Fibroblast of mammary gland (primary cell): ENCODE measurements around the gene RNF17.

Source experiments
- DNase-seq: peaks from one replicate; pipeline ENCODE4 v3.0.0-alpha.2; 2010; ENCODE audit warnings: low read depth
- H3K4me3 ChIP-seq: 2 replicates; pipeline ENCODE4 v1.5.1; 2011; ENCODE audit warnings: low read depth, mild to moderate bottlenecking, low read length, moderate library complexity; ENCODE audit not compliant: control insufficient read depth
- TF ChIP-seq, protein P1 (sequence below): conservative IDR thresholded peaks from 2 replicates; pipeline ENCODE4 v1.5.1; 2011; ENCODE audit warnings: low read depth, low read length, inconsistent platforms; ENCODE audit not compliant: control insufficient read depth, insufficient read depth

RNF17 gene

GRCh38 chr13:24868874-24869273 is 104.9 kb downstream of the RNF17 start:
- no peak for DNase-seq
- H3K4me3 ChIP-seq, result no peak overlapping the region
- TF ChIP-seq, protein P1, sequence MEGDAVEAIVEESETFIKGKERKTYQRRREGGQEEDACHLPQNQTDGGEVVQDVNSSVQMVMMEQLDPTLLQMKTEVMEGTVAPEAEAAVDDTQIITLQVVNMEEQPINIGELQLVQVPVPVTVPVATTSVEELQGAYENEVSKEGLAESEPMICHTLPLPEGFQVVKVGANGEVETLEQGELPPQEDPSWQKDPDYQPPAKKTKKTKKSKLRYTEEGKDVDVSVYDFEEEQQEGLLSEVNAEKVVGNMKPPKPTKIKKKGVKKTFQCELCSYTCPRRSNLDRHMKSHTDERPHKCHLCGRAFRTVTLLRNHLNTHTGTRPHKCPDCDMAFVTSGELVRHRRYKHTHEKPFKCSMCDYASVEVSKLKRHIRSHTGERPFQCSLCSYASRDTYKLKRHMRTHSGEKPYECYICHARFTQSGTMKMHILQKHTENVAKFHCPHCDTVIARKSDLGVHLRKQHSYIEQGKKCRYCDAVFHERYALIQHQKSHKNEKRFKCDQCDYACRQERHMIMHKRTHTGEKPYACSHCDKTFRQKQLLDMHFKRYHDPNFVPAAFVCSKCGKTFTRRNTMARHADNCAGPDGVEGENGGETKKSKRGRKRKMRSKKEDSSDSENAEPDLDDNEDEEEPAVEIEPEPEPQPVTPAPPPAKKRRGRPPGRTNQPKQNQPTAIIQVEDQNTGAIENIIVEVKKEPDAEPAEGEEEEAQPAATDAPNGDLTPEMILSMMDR, result no peak

DNA sequence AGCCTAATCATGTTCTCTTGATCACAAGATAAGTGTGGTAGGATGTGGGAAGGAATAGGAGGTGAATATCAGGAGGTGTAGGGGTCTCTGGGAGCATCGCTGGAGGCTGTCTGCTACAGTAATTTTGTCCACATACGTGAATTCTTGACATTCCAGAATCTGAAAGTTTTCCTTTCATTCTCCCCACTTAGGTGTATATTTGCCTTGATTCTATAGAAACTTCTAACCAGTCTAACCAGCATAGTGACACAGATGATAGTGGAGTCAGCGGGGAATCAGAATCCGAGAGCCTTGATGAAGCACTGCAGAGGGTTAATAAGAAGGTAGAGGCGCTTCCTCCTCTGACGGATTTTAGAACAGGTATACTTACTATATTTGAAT is 106.4 kb downstream of the RNF17 start:
- DNase-seq, result no peak
- H3K4me3 ChIP-seq, result no peak overlapping the region
- TF ChIP-seq, protein P1, result no peak

DNA sequence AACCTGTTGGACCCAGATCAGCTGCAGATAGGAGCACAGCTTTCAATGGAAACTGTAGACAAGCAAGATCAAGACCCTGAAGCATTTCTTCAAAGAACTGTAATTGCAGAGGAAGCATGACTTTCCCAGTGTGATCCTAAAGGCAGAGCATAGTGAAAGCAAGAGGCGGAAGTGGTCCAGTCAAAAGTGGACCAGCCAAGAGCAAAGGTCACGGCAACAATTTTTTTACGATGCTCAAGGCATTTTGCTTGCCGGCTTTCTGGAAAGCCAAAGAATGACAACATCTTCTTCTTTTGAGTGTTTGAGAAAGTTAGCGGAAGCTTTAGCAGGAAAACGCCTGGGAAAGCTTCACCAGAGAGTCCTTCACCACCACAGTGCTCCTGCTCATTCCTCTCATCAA is 111.6 kb downstream of the RNF17 start:
- TF ChIP-seq, protein P1, result no peak
- no peak for DNase-seq
- no peak overlapping the region for H3K4me3 ChIP-seq

DNA sequence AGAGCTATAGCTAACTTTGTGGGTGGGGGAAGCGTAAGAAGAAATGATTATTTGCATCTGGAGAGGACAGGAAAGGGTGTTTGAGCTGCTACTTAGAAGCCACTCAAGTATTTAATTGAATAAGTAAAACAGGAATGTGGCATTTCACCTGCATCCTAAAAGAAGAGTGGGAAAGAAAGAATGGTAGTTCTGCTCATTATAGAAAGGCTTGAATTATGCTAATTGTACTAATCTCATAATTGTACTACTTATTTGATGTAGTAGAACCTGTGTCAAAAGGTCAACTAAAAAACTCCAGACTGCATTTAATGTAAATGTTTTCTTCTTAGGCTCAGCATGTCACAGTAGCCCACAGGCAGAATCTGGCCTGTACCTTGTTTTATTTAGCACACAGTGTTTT is 113.6 kb downstream of the RNF17 start:
- DNase-seq, result no peak

GRCh38 chr13:24878340-24878739 is 114.4 kb downstream of the RNF17 start:
- no peak for DNase-seq
- TF ChIP-seq, protein P1, result no peak
- no peak overlapping the region for H3K4me3 ChIP-seq

More for the DNA sequence above, 113.6 kb downstream of the RNF17 start:
- TF ChIP-seq, protein P1, result no peak
- no peak overlapping the region for H3K4me3 ChIP-seq

GRCh38 chr13:24882665-24883064 is 118.7 kb downstream of the RNF17 start:
- no peak for DNase-seq
- H3K4me3 ChIP-seq, result no peak overlapping the region
- TF ChIP-seq, protein P1, result no peak

- DNase-seq, result no peak
- TF ChIP-seq, protein P1, result no peak
- no peak overlapping the region for H3K4me3 ChIP-seq
Measured at GRCh38 chr13:24887759-24888158, 123.8 kb downstream of the RNF17 start.
